ACHN (cell line): ENCODE data around the gene CHN2.

Experiments used
- DNase-seq: peaks from one replicate; pipeline ENCODE4 v3.0.0-alpha.2; 2015
- in situ Hi-C: cut with HindIII; loops from 2 replicates; pipeline ENCODE4 v1.10.0; 2017; ENCODE audit warnings: low sequenced_read_pairs, low pct_ligation_motif_present, low pct_unique_long_range_greater_than_20kb

The CHN2 gene

DNA sequence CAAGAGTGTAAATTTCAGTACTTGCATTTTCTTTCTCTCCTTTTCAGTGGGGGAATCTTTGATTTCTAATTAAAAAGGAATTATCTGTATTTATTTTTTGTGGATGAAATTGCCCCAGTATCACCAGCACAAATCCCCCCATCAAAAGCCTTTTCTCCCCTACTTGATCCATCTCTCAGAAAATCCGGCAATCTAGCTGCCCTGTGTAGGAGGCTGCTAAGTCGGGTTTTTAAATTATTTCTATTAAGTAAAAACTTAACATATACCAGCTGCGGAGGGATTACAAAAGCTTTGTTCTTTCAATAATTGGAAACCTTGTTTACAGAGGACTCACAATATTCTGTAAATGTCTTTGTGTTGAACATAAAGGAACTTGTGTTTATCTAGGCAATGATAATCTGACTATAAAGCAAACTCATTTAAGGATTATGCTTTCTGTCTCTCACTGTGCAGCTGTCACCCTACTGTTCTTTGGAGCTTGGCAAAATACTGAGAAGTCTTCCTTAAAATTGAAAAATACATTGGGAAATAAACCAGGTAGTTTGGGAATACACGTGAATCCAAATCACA, 191.7 kb downstream of the CHN2 start:
- in situ Hi-C loops = no loop called here
- DNase-seq = no peak

DNA sequence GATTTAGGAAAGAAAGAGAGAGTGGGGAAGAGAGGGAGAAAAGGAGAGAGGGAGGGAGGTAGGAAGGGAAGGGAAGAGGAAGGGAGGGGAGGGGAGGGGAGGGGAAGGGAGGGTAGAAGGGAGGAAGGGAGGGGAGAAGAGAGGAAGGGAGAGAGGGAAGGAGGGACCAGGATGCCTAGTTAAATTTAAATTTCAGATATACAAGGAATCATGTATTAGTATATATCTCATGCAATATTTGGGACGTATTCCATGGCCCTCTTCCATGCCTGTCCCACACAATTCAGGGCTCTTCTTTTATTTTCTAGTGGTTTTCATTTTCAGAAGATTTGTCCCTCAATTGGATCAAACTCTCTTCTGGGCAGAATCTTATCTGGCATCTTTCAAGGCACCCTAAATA, 196.7 kb downstream of the CHN2 start:
- in situ Hi-C loops = no loop called here
- no peak for DNase-seq

DNA sequence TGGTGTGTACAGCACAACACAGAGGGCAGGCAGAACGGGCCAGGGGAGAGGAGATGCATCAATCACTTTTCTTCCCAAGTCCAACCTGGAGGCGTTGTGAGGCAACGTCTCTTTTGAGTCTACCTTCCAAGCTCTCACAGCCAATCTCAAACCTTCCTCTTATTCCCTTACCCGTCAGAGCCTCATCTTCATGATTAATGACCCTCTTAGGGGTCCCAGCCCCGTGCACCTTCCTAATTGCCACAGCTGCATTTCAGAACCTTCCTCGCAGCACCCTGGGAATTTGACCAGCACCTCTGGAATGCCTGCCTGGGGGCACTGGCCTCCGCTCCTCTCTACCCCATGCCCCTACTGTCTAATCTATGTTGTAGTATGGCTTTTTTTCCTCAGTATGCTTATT, 199.7 kb downstream of the CHN2 start:
- no peak for DNase-seq
- in situ Hi-C loops = no loop called here

DNA sequence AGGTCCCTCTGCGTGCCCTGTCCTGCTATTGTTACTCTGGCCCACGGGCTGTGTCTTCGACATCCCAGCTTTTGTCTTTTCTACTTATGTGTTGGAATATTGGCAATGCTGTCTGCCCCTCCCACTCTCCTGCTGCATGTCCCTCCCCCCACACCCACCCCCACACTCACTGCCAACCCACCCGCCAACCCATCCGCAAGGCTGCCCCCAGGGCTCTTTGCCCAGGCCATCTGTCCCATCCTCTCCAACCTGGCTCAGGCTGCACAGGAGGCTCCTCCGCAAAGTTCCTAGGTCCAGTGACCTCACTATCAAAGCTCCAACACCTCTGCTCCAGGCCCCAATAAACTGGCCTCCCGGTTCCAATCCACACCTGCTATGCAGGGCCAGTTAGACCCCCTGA, 202.0 kb downstream of the CHN2 start:
- no peak for DNase-seq
- in situ Hi-C loops = no loop called here

DNA sequence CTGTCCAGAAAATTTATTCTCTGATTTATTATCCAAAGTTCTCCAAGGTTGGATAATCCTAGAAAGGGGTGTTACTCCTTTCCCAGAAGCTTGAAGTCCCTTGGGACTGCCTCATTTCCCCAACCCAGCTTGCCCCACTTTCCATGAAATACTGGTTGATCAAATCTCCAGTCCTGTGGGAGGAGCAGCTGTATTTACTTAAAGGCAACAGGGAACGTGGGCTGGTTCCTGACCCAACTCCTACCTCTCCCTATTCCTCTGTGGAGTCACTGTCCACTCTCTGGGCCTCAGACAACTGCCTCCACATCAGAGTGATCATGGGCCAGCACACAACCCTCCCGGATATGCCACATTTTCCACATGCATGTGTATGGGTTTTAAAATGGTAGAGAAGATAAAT, 202.8 kb downstream of the CHN2 start:
- no peak for DNase-seq
- in situ Hi-C loops = no loop called here

DNA sequence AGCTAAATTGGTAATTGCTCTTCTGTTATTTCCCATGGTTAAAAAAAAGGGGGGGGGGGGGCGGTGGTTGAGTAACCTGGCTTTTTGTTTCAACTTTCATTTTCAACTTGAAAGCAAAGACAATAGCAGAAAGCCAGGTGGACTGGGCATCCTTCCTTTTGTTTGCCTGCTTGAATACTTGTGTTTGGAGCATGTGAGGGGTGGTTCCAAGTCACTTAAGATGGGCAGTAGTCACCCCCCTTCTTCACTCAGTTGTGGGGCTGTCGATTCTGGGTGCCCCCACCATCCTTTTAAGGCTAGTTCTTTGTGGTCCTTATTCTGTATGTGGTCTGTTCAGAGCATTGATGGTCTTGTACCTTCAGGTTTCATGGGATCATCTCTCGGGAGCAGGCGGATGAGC, 203.4 kb downstream of the CHN2 start:
- no peak for DNase-seq
- in situ Hi-C loops = no loop called here

DNA sequence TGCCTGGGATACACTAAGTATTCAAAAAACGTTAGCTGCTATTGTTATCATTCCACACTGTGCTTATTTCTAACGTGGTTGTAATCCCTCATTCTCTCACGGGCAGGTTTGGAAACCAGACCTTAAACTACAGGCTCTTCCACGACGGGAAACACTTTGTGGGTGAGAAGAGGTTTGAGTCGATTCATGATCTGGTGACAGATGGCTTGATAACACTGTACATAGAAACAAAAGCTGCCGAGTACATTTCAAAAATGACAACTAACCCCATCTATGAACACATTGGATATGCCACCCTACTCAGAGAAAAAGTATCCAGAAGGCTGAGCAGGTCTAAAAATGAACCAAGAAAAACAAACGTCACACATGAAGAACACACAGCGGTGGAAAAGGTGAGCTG, 205.9 kb downstream of the CHN2 start:
- in situ Hi-C loops = no loop called here
- DNase-seq = no peak

DNA sequence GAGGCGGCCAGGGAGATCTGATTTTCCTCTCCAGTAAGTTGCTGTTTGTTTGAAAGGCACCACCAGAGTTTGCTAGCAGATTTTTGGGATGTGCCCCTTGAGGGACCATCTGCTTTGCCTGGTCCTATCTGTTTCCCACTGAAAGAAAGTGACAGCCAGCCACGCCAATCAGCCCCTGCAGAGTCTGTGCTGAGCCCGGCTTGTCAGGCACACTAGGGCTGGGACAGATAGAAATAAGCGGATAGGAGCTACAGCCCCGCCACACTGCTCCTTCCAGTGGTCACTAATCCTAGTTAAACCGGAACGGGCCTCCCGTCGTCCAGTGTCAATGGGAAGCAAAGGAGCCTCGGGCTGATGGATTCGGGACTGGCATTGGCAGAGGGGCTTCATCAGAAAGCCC, 207.2 kb downstream of the CHN2 start:
- in situ Hi-C loops = no loop called here
- DNase-seq = no peak

DNA sequence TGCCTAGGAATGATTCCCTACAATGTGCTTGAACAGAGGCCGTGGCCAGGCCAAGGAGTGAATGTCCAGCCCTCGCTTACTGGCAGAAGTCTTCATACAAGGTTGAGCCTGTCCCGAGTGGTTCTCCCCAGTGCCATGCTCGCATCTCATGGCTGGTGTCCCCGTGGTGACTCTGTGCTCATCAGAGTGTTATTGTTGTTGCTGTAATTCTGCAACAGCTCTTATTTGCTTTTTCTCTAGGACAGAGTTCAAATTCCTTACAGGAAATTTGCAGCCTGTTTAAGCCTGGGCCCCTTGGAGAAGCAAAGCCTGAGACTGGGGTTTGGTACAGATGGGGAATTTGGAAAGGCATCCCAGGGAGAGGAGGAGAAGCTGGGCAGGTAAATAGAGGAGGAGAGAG, 211.3 kb downstream of the CHN2 start:
- no peak for DNase-seq
- in situ Hi-C loops = no loop called here

DNA sequence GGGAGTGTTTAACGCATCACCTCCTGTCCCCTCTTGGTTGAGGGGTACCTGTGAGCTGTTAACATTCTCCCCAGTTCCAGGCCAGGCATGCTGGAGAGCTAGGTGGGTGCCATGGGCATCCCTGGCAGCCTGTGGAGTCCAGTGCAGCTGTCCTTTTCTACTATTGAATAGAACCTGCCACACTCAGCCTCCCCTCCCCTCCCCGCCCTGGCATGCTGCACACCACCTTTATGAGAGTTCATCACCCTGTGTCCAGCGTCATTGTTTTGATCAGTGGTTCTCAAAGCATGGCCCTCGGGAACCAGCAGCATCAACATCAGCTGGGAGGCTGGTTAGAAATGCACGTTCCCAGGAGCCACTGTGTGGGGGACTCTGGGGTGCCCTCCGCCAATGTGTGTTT, 211.8 kb downstream of the CHN2 start:
- in situ Hi-C loops = no loop called here
- DNase-seq = no peak

DNA sequence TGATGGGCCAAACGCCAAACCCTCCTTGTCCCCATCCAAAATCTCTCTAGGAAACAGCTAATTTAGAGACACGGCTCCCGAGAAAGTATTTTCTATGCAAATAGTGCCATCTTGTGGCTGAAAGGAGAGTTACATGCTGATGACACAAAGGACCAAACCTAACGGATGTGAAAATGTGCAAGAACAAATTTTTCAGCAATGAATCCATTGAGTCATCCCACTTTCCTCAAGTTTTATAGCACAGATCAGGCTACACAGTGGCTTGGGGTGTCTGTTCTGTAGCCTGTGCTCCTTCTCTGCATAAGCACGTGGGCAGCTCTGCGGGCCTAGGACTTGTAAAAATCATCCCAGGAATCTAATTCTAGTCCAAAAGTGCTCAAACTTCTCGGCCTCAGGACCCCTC, 214.3 kb downstream of the CHN2 start:
- in situ Hi-C loops = no loop called here

DNA sequence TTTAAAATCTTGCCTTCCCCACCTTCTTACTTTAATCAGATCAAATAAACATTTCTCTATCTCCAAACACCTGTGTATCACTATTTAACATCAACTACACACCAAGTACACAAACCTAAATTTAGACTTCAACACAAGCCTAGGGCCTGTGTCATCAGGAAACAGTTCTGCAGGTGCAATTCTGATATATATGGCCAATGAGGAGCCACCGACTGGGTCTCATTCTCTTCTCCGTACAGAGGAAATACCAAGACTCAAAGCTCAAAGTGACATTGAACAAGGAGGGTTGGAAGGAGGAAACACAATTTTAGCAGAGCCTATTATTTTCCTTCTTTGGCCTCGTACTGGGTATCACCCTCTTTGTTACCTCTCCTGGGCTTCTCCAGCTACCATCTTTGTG, 216.4 kb downstream of the CHN2 start:
- in situ Hi-C loops = loop anchor here (10.0 kb wide), 1 partner anchor 486 kb away; no protein-coding TSS in a partner anchor
- no peak for DNase-seq

More for the DNA sequence above, 214.3 kb downstream of the CHN2 start:
- DNase-seq = peak; percentile 78

DNA sequence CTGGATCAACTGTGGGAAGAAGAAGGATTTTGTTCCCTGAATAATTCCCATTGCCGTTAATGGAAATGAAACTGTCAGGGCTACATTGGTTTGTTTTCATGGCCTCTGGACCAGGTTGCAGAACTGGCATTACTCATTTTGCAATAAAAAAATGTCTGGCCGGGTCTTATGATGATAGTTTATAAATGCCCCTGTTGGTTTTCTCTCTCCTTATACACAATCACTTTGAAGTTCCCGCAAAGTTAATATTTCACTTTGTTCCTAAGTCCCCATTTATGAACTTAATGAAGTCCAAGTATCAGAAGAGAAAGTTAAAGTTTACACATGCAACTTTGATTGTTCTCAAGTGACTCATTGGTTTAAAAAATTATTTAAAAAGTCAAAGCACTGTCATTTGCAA, 218.3 kb downstream of the CHN2 start:
- in situ Hi-C loops = loop anchor here (10.0 kb wide), 1 partner anchor 488 kb away; no protein-coding TSS in a partner anchor
- DNase-seq = no peak

DNA sequence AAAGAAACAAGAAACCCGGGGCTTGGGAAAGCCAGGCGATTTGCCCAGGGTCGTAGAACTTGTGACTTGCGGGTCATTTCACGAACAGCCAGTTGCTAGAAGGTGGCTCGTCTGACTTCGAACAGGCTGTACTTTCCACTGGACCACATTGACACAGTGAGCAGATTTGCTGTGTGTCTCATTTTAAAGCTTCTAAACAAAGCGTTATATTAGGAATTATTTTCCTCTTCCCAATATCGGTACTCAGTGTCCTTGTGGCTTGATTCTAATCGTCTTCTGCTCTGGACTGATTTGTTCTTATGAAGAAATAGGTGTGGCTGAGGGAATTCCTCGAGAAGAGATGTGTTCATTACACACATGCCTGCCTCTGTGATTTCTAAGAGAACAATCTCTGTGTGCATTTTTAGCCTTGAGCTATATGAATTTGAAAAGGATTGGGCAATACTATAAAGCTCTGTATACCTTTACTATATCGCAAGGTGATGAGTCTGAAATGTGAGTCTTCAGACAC, 219.1 kb downstream of the CHN2 start:
- no peak for DNase-seq
- in situ Hi-C loops = loop anchor here (10.0 kb wide), 1 partner anchor 489 kb away; no protein-coding TSS in a partner anchor

DNA sequence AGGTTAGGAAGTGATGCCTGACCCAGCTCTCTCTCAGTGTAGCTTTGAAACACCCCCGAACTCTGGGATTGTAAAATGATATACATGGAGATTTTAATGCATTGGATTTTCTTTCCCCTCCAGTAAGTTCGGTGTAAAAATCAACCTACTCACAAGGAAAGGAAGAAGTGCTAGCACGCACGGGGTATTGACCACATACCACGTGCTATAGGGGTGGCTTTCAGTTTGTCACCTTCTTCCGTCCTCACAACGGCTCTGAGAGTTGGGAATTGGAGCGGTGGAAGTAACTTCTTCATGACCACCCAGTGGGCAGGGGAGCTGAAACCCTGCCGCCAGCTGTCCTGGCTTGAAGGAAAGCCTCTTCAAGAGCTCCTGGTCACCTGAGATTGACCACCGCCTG, 219.6 kb downstream of the CHN2 start:
- in situ Hi-C loops = loop anchor here (10.0 kb wide), 1 partner anchor 489 kb away; no protein-coding TSS in a partner anchor
- no peak for DNase-seq

DNA sequence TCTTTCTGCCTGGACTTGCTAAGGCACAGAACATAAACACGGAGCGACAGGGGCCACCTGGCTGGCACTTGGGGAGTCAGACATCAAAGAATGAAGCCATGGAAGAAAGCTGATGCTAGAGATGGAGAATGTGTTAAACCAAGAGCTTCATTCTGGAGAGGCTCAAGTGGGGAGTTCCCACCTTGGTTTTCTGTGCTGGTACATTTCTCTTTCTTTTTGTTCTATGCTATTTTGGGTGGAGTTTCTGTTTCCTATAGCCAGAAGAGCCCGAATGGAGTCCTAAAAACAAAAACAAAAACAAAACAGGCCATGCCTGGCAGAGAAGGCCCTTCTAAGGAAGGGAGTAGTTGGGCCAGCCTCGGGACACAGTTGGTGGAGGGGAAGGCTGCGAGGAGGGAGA, 220.6 kb downstream of the CHN2 start:
- in situ Hi-C loops = loop anchor here (10.0 kb wide), 1 partner anchor 490 kb away; no protein-coding TSS in a partner anchor

DNA sequence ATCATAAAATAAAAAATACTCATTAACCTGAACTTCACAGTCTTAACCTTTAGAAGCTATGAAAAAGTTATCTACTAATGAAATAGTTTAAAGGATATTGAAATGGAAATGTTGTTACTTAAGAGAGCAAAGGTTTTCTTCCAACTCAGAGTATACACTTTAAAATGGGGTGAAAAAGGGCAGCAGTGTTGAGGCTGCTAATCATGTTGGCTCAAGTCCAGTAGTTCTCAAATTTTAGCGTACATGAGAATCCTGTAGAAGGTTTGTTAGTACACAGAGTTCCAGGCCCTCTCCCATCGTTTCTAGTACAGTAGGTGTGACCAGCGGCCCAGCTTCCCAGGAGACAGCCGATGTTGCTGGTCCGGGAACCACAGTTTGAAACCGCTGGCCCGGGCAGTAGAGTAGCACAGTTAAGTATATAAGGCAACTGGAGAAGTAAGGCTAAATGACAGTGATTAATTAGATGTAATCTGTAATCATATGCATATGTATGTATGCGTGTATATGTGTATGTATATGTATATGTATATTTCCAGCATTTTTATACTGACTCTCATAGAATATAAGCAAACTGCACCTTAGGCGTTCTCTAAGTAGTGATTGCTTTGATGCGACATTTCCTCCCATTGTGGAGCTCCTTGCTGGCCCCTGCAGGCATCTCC, 221.8 kb downstream of the CHN2 start:
- no peak for DNase-seq
- in situ Hi-C loops = loop anchor here (10.0 kb wide), 1 partner anchor 492 kb away; no protein-coding TSS in a partner anchor

More for the DNA sequence above, 220.6 kb downstream of the CHN2 start:
- DNase-seq = no peak

DNA sequence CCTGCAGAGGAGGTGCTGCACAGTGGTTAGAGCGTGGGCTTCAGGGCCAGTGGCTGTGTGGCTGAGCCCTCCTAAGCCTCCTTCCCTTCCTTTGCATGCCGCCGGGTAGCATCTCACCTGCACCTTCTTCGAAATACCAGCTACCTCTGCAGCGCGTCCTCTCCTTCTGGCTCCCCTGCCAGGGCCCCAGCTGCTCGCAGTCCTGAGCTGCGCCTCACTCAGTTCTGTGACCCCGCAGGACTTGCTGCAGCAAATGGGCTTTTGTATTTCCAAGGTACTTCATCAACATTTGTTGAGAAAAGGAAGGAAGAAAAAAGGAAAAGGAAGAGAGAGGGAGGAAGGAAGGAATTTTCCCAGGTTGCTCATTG, 222.3 kb downstream of the CHN2 start:
- in situ Hi-C loops = loop anchor here (10.0 kb wide), 1 partner anchor 492 kb away; no protein-coding TSS in a partner anchor

DNA sequence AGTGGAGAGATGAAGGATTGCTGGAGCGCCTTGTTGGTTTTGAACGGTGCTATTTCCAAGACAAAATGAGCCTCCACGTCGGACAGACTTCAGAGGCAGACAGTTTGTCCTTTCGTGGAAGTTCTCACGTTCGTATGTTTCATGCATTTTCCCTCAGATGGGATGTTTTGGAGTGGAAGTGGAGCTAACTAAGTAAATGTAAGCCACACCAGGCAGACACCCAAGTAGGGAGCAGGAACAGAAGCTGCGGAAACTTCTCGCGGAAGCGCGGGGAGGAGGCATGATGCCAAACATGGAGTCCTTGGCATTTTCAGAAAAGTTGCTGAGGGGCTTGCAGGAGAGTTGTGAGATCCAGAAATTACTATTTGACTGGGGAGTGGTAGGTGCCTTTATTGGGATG, 223.5 kb downstream of the CHN2 start:
- DNase-seq = no peak
- in situ Hi-C loops = loop anchor here (10.0 kb wide), 1 partner anchor 493 kb away; no protein-coding TSS in a partner anchor

More for the DNA sequence above, 222.3 kb downstream of the CHN2 start:
- no peak for DNase-seq

DNA sequence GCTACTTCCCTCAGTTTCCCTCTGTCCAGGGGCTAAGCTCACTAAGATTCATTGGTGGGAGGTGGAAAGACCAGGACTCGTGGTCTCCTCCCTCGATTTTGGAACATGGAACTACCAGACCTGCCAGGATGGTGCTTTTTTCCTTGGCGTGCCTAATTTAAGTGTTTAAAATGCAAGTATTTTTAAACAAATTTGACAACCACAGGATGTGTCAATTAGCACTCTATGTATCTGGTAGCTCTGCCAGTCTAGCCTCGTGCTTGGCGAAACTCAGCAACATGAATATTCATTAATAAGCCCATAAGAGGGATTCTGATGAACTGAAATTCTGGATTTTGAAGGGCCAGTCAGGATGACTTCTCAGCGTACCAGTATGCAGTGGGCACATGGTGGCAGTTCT, 224.1 kb downstream of the CHN2 start:
- no peak for DNase-seq
- in situ Hi-C loops = loop anchor here (10.0 kb wide), 1 partner anchor 494 kb away; no protein-coding TSS in a partner anchor
